Stimulated activated CD4-positive, alpha-beta T cell treated with anti-CD3 and anti-CD28 coated beads, Interleukin-15, amount 100 ng/mL, for 24 hours (primary cell): ENCODE data around the gene NANOS2.

Experiments used
- DNase-seq: peaks from one replicate; pipeline ENCODE4 v3.0.0-alpha.2; 2020

The NANOS2 gene

DNA sequence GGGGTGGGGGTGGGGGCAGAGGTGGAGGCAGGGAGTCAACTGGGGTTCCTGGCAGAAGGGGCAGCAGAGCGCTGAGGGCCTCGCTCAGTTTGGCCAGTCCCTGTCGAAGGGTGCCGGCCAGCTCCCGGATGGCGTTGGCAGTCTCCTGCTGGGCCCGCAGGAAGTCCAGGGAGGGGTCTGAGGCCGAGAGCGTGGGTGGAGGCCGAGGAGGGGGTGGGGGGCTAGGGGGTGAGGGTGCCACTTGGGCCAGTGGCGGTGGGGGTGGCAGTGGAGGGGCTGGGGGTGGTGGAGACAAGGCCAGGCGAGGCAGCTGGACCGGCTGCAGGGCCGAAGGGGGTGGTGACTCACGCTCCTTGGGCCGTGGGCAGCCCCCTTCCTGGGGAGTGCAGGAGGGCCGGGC is 23.7 kb downstream of the NANOS2 start:
- no peak for DNase-seq

DNA sequence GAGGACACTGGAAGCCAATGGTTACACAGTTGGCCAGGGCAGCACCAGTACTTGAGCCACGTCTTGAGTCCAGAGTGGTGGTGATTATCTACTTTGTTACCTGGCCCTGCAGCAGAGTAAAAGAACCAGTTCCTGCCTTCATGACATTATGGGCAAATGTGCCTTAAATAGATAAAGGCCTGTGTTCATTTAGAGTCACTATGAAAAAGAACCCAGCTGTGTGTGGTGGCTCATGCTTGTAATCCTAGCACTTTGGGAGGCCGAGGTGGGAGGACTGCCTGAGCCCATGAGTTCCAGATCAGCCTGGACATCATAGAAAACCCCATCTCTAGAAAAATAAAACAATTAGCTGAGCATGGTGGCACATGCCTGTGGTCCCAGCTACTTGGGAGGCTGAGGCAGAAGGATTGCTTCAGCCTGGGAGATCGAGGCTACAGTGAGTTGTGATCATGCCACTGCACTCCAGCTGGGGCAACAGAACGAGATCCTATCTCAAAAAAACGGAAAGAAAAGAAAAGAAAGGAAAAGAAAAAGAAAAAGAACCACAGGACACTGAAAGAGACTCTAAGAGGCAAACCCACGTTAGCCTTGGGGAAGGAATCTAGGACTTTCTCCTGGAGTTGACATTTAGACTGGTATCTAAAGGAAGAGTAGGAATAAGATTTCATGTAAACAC is 25.2 kb downstream of the NANOS2 start:
- no peak for DNase-seq

- DNase-seq, result no peak
These were observed 27.3 kb downstream of the NANOS2 start for GRCh38 chr19:45887200-45887710.

GRCh38 chr19:45886427-45887199 is 28.0 kb downstream of the NANOS2 start:
- peak; percentile 93 for DNase-seq

- peak; percentile 92 for DNase-seq
These were observed 28.8 kb downstream of the NANOS2 start, which contains the start of gene IRF2BP1 for GRCh38 chr19:45885556-45886426. Gene IRF2BP1, minus strand, starts transcription at chr19:45886141. Its CDS starts 367 bp downstream, at chr19:45885774.

GRCh38 chr19:45884682-45885555 is 29.7 kb downstream of the NANOS2 start:
- peak; percentile 52 for DNase-seq

DNA sequence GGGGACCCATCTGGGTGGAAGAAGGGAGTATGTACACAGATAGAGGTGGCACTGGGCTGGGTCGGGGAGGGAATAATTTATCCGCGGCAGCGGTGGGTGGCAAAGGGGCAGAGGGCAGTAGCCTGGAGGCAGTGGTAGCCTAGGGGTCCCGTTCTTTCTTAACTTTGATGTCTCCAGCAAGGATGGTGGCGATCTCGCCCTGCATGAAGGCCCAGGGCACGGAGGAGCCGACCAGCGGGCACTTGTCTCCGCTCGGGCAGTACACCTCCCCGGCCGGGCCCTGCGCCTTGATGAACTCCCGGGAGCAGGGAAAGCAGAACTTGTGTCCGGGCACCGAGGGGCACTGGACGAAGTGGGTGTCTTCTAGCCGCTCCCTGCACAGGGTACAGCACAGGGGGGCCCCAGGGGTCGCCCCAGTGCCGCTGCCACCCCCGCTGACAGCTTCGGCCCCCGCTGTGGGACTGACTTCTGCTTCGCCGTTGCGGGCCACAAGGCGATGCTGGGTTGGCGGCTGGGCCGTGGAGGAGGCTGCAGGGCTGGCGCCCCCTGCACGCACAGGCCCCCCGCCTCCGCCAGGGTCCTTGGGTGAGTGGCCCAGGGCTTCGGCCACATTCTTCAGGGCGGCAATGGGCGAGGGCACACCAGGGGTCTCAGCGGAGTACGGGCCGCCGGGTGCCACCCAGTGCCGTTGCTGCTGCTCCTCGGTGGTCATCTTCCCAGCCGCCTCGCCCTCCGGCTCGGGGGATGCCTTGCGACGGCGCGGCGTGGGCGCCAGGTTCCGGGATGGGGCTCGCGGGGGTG is 30.5 kb downstream of the NANOS2 start:
- DNase-seq, result no peak

GRCh38 chr19:45883586-45883880 is 31.0 kb downstream of the NANOS2 start:
- DNase-seq, result no peak

DNA sequence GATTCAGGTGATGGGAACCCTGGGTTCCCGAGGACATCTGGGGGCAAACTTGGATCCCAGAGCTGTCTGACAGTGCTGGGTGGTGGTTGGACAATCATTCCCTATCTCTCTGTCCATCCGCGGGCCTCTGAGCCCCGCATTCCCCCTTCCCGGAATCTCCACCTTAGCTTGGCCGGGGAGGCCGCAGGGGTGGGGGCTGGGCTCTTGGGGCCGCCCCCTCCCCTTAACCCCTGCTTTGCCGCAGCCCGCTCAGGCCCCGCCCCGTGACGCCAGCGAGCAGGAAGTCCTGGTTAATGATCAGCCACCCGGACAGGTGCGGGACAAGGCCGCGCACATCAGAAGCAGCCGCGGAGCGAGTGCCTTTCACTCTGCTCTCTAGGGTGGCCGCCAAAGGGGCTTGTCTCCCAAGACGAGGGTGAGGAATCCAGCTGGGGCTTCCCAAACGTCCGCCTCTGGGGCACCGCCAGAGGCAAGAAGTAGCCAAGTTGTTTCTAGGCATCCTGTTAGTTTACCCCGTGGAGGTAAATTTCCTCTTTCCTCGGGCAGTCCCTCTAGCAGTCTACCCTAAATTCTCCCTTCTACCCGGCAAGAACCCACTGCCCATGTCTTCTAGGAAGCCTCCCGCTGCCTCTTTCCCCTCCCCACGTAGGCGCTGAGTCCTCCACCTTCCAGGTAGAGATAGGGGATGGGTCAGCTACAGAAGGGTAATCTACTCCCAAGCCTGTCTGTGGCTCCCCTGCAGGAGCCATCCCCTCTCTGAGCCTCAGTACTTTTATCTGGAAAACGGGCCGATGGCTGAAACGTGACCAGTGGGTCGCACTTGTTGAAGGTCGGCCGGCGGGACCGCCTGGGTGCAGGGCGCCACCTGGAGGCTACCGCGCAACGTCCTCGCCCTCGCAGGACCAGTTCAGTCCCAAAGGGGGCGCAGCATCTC is 31.7 kb downstream of the NANOS2 start:
- DNase-seq, result peak; percentile 89

DNA sequence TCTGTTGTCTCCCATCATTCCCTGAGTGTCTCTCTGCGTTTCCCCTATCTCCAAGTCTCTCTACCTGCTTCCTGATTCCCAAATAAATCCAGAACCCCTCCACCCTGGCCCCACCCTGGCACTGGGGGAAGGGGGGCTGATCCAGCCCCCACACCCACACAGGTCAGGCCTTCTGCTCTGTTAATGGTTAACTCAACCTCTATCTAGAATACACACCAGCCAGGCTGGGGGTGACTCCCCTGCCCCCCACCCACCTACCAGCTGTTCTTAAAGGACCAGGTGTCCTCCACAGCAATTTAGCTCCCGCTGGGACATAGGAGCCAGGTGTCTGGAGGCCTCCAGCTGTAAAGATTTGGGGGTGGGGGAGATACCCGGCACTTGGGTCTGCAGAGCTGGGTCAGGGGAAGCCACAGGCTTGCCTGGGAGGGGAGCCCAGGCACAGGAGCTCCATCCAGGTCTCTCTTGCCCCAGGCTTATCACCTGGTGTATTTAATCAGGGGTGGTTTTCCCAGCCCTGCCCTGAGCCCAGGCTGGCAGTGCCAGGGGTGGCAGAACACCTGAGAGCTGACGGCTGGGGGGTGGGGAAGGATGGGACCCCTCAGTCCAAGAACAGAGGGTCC is 32.6 kb downstream of the NANOS2 start:
- DNase-seq, result no peak

GRCh38 chr19:45881082-45881908 is 33.3 kb downstream of the NANOS2 start:
- DNase-seq, result no peak

DNA sequence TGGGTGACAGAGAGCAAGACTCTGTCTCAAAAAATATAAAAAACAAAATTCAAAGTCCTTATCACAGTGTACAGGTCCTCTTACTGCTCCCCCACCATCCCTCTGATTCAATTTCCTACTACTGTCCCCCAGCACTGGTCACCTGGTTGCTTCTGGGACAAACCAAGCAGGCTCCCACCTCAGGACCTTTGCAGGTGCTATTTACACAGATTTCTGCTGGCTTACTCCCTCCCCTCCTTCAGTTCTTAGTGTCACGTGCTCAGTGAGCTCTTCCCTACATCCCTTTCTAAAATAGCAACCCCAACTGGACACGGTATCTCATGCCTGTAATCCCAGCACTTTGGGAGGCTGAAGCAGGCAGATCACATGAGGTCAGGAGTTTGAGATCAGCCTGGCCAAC is 34.6 kb downstream of the NANOS2 start:
- DNase-seq, result no peak

DNA sequence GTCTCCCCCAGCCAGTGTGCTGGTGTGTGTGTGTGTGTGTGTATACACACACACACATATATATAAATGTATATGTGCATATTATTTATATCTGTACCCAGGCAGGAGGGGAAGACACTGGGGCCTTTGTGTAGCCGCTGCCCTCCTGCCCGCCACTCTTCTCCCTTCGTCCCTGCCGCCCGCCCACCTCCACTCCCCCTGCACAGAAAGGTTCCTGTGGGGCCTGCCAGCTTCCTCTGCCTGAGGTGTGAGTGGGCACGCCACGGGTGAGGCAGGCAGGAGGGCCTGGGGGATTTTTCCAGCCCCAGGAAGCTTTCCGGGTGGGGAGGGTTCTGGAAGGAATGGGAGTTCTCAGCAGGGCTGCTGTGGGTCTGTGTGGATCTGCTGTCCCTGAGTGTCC is 35.5 kb downstream of the NANOS2 start:
- no peak for DNase-seq

- no peak for DNase-seq
These were observed 36.4 kb downstream of the NANOS2 start for GRCh38 chr19:45878043-45878794.

DNA sequence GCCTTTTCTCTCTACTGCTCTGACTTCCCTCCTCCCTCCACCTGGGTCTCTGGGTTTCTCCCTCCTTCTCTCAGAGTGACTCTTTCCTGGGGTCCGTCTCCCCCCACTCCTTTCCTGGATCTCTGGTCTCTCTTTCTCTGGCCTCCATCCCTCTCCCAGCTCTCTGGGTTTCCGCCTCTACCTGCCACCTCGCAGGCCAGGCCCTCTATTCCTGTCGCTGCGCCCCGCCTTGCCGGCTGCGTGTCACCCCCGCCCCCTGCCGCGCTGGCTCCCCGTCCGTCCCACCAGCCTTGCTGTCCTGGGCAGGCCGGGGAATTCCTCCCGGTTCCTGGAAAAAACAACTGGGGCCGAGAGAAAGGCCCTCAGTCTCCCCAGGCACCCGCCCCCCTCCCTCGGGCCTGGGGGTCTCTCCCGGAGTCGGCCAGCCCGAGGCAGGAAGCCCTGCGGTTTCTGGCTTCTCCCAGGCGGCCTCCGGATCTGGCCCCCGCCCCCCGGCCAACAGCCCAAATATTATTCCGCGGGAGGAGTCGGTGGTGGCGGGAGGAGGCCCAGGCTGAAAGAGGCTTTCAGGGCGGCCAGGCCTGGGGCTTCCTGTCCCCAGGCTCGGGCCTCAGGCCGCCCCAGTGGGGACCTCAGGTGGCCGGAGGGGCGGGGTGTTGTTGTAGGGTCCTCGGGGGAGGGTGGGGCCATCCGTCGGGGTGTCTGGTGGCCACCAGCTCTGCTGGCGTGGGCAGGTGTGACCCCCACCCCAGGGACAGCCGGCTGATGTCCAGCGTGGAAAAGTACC is 38.0 kb downstream of the NANOS2 start:
- peak; percentile 56 for DNase-seq

GRCh38 chr19:45876161-45876410 is 38.5 kb downstream of the NANOS2 start:
- no peak for DNase-seq

DNA sequence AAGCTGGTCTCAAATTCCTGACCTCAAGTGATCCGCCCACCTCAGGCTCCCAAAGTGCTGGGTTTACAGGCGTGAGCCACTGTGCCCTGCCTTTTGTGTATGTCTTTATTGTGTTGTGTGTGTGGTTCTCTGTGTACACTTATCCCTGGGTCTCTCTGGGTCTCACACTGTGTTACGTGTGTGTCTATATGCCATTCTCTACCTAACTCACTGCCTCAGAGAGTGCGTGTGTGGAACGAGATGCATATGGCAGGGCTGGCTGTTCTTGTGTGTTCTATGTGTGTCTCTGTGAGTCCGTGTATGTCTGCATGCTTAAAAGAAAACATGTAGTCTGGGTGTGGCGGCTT is 40.0 kb downstream of the NANOS2 start:
- DNase-seq, result no peak
